ENCODE results near the gene HSDL1.

GRCh38 chr16:84156342-84156784, 11.4 kb upstream of the HSDL1 start:
- TF ChIP-seq GATA3 (IDR thresholded peaks at IDR 0.05; ENCODE audit: low read depth, low read length) (no peak), GATA2 (IDR thresholded peaks at IDR 0.05; ENCODE audit: low read depth, low read length) (no peak)

Measured in SH-SY5Y (cell line).